Forelimb muscle (tissue), 1 donor: ENCODE measurements around the gene AGR2. TPM values are rescaled to one million over a fixed set of nuclear protein-coding genes. Genes with fewer than 3 reads are reported as not detected.
"Not testable (repeated sequence)": the region's sequence is repeated elsewhere in the genome, so short reads cannot be mapped to it uniquely, and the experiment has no call there.

Source experiments
- DNase-seq: peaks from one replicate; pipeline ENCODE4 v3.0.0-alpha.2; 2013; ENCODE audit warnings: low read depth
- polyA plus RNA-seq: library from polyadenylated mRNA; unstranded; fragments of 120-200 nt; gene quantifications from one replicate; pipeline ENCODE4 v1.2.1, GENCODE V29; 2013; ENCODE audit not compliant: insufficient read length

The AGR2 gene
- 14.2 TPM for polyA plus RNA-seq

DNA sequence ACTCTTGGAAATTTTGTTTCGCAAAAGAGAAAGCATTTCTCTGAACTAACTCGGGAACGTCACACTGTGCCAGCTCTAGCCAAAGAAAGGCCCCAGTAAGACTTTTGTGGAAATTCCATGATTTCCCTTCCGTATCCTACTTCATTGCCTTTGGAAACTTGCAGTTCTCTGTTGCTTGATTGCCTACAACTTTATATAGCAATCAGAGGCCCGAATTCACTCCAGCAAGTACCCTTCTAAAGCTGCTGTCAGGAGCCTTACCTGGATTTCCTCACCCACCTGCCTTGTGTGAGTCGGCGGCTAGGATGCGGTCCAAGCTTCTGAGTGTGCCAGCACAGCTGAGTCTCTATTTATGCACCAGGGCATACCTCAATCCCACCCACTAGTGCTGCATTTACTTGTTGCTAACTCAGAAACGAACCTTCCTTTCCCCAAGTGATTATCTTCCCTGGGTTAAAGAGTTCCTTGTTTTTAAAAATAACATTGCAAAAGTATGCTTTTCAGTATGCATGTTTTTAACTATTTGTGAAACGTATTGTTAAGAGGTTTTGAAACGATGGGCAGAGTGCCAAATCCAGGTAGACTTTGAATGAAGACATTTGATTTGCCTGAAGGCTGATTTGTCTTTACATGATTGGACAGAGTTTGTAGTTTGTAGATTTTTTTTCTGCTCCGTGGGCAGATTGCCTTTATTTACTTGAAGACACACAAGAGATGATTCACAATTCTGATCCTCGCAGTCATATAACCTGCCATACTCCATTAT is at the start of gene AGR2:
TSS of gene AGR2 (minus strand) at position 326 of the 766 bp plus-strand sequence. CDS start 3,203 bp downstream, outside the sequence.
- no peak for DNase-seq

DNA sequence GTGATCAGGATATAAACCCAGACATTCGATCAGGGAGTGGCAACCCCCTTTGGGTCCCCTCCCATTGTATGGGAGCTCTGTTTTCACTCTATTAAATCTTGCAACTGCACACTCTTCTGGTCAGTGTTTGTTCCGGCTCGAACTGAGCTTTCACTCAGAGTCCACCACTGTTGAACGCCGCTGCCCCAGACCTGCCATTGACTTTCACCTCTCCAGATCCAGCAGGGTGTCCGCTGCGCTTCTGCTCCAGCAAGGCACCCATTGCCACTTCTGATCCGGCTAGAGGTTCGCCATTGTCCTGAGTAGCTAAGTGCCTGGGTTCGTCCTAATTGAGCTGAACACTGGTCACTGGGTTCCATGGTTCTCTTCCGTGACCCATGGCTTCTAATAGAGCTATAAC is 48.4 kb upstream of the AGR2 start:
- not testable (repeated sequence) for DNase-seq

DNA sequence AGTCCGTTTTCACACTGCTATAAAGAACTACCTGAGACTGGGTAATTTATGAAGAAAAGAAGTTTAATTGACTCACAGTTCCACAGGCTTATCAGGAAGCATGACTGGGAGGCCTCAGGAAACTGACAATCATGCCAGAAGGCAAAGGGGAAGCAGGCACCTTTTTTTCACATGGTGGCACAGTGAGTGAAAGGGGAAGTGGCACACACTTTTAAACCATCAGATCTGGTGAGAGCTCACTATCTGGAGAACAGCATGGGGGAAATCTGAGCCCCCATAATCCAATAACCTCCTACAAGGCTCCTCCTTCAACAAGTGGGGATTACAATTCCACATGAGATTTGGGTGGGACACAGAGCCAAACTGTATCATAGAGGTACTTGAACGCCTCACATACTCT is 47.0 kb upstream of the AGR2 start:
- DNase-seq: no peak

DNA sequence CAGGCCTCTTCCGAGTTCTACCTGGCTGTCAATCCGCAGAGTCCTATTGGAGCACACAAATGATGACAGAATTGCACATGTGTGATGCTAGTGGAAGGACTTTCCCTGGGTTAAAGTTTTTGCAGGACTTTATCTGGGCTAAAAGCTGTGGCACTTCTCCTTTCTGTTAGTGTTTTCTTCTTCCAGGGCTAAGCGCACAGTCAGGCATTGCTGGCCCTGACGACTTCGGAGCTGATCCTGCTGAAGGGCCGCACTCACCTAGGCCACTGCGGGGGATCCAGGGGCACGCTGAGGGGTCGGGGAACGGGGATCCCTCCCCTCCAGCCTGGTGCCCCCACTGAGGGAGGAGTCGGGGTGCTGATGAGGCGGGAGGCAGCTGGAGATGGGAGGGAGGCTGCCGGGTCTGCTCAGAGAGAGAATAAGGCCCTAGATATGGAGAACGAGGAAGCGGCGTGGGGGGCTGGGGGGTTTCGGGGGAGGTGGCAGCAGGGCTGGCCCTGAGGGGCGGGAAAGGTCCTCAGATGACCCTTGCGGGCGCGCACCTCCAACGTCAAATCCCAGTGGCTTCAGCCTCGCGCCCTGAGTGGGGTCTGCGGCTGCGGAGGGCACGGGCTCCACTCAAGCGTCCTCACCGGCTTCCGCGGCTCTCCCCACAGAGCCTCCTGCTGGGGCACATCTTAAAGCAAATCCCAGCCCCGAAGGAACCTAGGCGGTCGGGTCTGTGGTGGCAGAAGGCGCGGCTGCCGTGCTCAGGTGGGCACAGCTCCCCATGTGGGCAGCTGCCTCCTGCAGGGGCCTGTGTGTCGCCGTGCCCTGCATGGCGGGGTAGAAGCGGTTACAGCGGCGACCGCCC is 46.0 kb upstream of the AGR2 start:
- no peak for DNase-seq

GRCh38 chr7:16849296-16850148 is 44.7 kb upstream of the AGR2 start:
- no peak for DNase-seq

GRCh38 chr7:16847381-16847860 is 42.6 kb upstream of the AGR2 start:
- DNase-seq: no peak

GRCh38 chr7:16846601-16847165 is 41.9 kb upstream of the AGR2 start:
- no peak for DNase-seq

- no peak for DNase-seq
Observed at GRCh38 chr7:16845746-16846145, 40.9 kb upstream of the AGR2 start.

DNA sequence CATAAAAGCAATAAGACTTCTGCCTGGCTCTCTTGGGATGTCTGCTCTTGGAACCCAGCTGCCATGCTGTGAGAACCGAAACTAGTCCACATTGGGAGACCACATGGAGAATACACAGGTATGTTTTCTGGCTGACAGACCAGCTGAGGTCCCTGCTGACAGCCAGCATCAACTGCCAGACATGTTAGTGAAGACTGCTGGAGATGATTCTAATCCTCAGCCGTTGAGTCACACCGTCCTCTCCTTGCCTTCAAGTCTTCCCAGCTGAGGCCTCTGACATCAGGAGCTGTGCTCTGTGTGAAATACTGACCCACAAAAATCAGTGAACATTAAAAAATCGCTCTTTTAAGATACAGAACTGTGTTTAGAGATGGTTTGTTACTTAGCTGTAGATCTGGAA is 36.9 kb upstream of the AGR2 start:
- DNase-seq: no peak

GRCh38 chr7:16840094-16840493 is 35.3 kb upstream of the AGR2 start:
- DNase-seq: no peak

DNA sequence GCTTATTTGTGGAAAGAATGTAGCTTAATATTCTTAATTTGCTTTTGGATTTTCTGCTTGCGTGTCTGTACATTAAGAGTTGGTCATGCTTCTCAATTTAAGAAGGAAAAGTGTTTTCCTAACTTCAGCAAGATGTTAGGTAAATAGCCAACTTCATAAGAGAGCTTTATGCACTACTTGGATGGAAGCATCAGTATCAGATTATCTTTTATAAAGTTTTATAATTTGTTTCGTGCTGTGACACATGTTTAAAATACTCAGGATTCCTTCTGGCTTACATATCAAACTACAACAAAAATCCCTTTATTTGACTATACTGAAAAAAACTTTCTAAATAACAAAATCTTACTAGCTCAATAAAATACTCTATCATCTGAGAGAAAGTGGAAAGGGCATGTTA is 34.8 kb upstream of the AGR2 start:
- no peak for DNase-seq

GRCh38 chr7:16838891-16839290 is 34.1 kb upstream of the AGR2 start:
- no peak for DNase-seq

GRCh38 chr7:16838386-16838785 is 33.6 kb upstream of the AGR2 start:
- DNase-seq: no peak

GRCh38 chr7:16836481-16836880 is 31.7 kb upstream of the AGR2 start:
- no peak for DNase-seq

GRCh38 chr7:16833373-16833772 is 28.6 kb upstream of the AGR2 start:
- no peak for DNase-seq

DNA sequence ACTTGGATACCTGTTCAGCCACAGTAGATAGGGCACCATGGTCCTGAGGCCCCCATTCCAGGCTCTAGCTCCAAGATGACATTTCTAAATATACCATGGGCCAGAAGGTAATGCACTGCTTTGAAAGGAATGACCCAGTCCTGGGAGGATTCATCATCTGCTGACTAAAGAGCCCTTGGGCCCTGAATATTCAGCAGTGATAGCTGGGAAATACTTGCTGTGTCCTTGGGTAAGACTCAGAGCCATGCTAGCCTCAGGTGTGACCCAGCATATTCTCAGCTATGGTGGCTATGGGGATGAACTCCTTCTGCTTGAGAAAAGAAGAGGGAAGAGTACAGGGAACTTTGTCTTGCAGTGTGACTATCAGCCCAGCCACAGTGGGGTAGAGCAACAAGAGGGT is 21.3 kb upstream of the AGR2 start:
- no peak for DNase-seq

- DNase-seq: no peak
Observed at GRCh38 chr7:16822029-16822428, 17.2 kb upstream of the AGR2 start.

GRCh38 chr7:16818732-16819131 is 13.9 kb upstream of the AGR2 start:
- no peak for DNase-seq

DNA sequence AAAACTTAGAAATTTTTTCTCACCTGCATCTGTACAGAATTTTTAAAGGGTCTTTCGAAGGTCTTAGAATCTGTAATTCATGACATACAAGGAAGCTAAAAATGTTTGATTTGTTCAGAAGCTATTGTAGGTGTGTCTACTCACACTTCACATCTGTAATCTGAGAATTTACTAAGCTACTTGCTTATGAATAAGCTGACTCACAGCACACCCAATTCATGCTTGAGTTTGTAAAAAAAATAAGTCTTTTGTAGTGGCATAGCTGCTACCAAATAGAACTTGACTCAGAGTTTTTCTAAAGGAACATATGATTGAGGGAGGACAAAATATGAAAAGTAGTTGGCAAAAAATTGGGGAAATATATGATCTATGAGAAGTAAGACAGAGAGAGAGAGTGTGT is 12.7 kb upstream of the AGR2 start:
- DNase-seq: no peak

GRCh38 chr7:16816824-16817223 is 12.0 kb upstream of the AGR2 start:
- no peak for DNase-seq

GRCh38 chr7:16815001-16815400 is 10.2 kb upstream of the AGR2 start:
- DNase-seq: no peak

DNA sequence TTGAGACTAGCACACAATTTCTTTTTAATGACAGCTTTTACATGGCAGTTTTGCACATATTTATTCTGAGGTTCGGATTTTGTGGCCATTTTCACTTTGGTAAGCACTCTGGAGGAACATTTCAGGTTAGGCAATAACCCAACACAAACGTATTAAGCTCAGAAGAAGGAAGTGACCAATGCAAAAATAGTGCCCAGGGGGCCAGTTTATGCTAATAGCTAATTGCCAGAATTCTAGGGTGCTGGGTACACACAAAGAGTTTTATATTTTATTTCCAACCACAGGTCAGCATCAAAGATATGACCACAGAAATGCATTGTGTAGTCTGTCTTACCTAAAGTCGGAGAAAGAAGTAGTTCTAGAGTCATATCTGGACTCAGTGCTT is 8.4 kb upstream of the AGR2 start:
- no peak for DNase-seq
